Eye (tissue), 1 donor: ENCODE measurements around the gene REXO5.

ENCODE experiments used
- DNase-seq: peaks from one replicate; pipeline ENCODE4 v3.0.0-alpha.2; 2015

Gene REXO5

GRCh38 chr16:20801278-20801677 is 5.0 kb upstream of the REXO5 start:
- DNase-seq, result no peak

- DNase-seq, result no peak
Observed at GRCh38 chr16:20803192-20803560, 3.2 kb upstream of the REXO5 start.

GRCh38 chr16:20803561-20804214 is 2.6 kb upstream of the REXO5 start:
- DNase-seq, result no peak

GRCh38 chr16:20805684-20806167 is 601 bp upstream of the REXO5 start:
- peak; percentile 9 for DNase-seq

GRCh38 chr16:20807862-20808261 is 1.5 kb downstream of the REXO5 start:
- no peak for DNase-seq

- DNase-seq, result no peak
Observed at GRCh38 chr16:20811889-20812439, 5.6 kb downstream of the REXO5 start.

GRCh38 chr16:20812510-20812909 is 6.2 kb downstream of the REXO5 start:
- no peak for DNase-seq

GRCh38 chr16:20814784-20815183 is 8.5 kb downstream of the REXO5 start:
- no peak for DNase-seq

GRCh38 chr16:20818929-20819585 is 12.7 kb downstream of the REXO5 start:
- DNase-seq, result no peak

GRCh38 chr16:20821682-20822081 is 15.4 kb downstream of the REXO5 start:
- no peak for DNase-seq

GRCh38 chr16:20822521-20823325 is 16.4 kb downstream of the REXO5 start:
- DNase-seq, result no peak

GRCh38 chr16:20826039-20826566 is 19.8 kb downstream of the REXO5 start:
- no peak for DNase-seq

GRCh38 chr16:20829536-20829935 is 23.2 kb downstream of the REXO5 start:
- no peak for DNase-seq

- DNase-seq, result no peak
Observed at GRCh38 chr16:20830372-20830771, 24.0 kb downstream of the REXO5 start.

GRCh38 chr16:20833086-20833485 is 26.8 kb downstream of the REXO5 start:
- no peak for DNase-seq

- DNase-seq, result no peak
Observed at GRCh38 chr16:20838240-20838639, 31.9 kb downstream of the REXO5 start.

GRCh38 chr16:20839504-20839903 is 33.2 kb downstream of the REXO5 start:
- no peak for DNase-seq

GRCh38 chr16:20844054-20844453 is 37.7 kb downstream of the REXO5 start:
- DNase-seq, result no peak

- DNase-seq, result no peak
Observed at GRCh38 chr16:20844588-20844987, 38.3 kb downstream of the REXO5 start.

GRCh38 chr16:20846030-20846429 is 39.7 kb downstream of the REXO5 start:
- no peak for DNase-seq

GRCh38 chr16:20846551-20846950 is 40.2 kb downstream of the REXO5 start:
- no peak for DNase-seq

- no peak for DNase-seq
Observed at GRCh38 chr16:20847550-20847949, 41.2 kb downstream of the REXO5 start.
